H1 (cell line): ENCODE data around the gene KRTAP4-12. TPM values are rescaled to one million over a fixed set of nuclear protein-coding genes. Genes with fewer than 3 reads are reported as not detected.

Experiments used
- ATF3 ChIP-seq: IDR thresholded peaks from 2 replicates; pipeline ENCODE4 v1.6.1; 2011; ENCODE audit warnings: low read depth, mild to moderate bottlenecking, low read length; ENCODE audit not compliant: insufficient read depth
- MAFK ChIP-seq: IDR thresholded peaks from 2 replicates; pipeline ENCODE4 v1.6.1; 2012; ENCODE audit warnings: low read depth, mild to moderate bottlenecking, improper control_type of control experiment, low read length
- PHF8 ChIP-seq: fragments of 200-600 bp; sonication (generic); conservative IDR thresholded peaks from 2 replicates; pipeline ENCODE4 v1.7.1; 2012; ENCODE audit warnings: low read depth, mild to moderate bottlenecking, inconsistent platforms, low read length, moderate library complexity
- SAP30 ChIP-seq: fragments of 300-600 bp; sonication (generic); IDR thresholded peaks from 2 replicates; pipeline ENCODE4 v1.7.1; 2012; ENCODE audit warnings: low read length, moderate library complexity, mild to moderate bottlenecking, inconsistent platforms; ENCODE audit not compliant: insufficient read depth, insufficient replicate concordance
- SP2 ChIP-seq: IDR thresholded peaks from 2 replicates; pipeline ENCODE4 v1.6.1; 2012; ENCODE audit warnings: mild to moderate bottlenecking, low read length, inconsistent platforms
- TCF12 ChIP-seq: IDR thresholded peaks from 2 replicates; pipeline ENCODE4 v1.6.1; 2011; ENCODE audit warnings: low read depth, mild to moderate bottlenecking, low read length
- TEAD4 ChIP-seq: IDR thresholded peaks from 2 replicates; pipeline ENCODE4 v1.6.1; 2012; ENCODE audit warnings: low read depth, low read length, inconsistent platforms, mixed read lengths
- polyA plus RNA-seq, 7 experiments: library from polyadenylated mRNA; depleted of rRNA in 3 of 7; stranded (reverse) in 5 of 7; unstranded in 2 of 7; fragments of >200 nt in 5 of 7; fragments of 200-250 nt in 2 of 7; gene quantifications; 1 replicate in 5 of 7; 2 replicates in 1 of 7; 4 replicates in 1 of 7; pipeline versions ENCODE4 v1.2.1 to v1.2.3, GENCODE V29; 2011 to 2013; ENCODE audit warnings: missing spikeins in 2 of 7, mixed read lengths in 2 of 7
- total RNA-seq: library from RNA; stranded (reverse); fragmentation: NEBNext Ultra II Directional; extraction: Animal tissue kit (Norgen Biotek cat#: 25700); gene quantifications from 2 replicates; pipeline ENCODE4 v1.2.1, GENCODE V29; 2021

KRTAP4-12 gene
- total and polyA plus RNA-seq, 2 of the 8 experiments (the other 6 are each of a cell fraction or from before 2014, with no cell fraction given), result not detected

GRCh38 chr17:41133880-41134735 is 10.1 kb upstream of the KRTAP4-12 start (continued):
- TF ChIP-seq TEAD4 (no peak), MAFK (no peak), SP2 (no peak), SAP30 (no peak), TCF12 (no peak), ATF3 (no peak), PHF8 (no peak)
- TF ChIP-seq, all 59 proteins: peak for 0
